ENCODE results near the gene G6PC2.
"Not testable (repeated sequence)": the region's sequence is repeated elsewhere in the genome, so short reads cannot be mapped to it uniquely, and the experiment has no call there.

Gene G6PC2

GRCh38 chr2:168920504-168921157, 19.5 kb downstream of the G6PC2 start:
- Histone ChIP-seq H3K27me3 (ENCODE audit: control insufficient read depth in 2 of 2, insufficient read depth in 2 of 2, low read length in 2 of 2) (no peaks in the 10 kb centered on the region), H3K9ac (ENCODE audit: low read depth in 1 of 2, low read length in 2 of 2) (no peak overlapping the region), H3K36me3 (ENCODE audit: control insufficient read depth in 2 of 2, insufficient read depth in 2 of 2, low read length in 2 of 2) (no peaks in the 10 kb centered on the region), H3K27ac (ENCODE audit: low read depth in 2 of 2, low read length in 2 of 2) (no peak overlapping the region), H3K4me1 (ENCODE audit: control insufficient read depth in 2 of 2, insufficient read depth in 2 of 2, low read length in 2 of 2) (no peaks in the 10 kb centered on the region), H3K9me3 (ENCODE audit: control insufficient read depth in 2 of 2, low read length in 2 of 2) (no peaks in the 10 kb centered on the region), H3K4me3 (ENCODE audit: low read length in 2 of 2) (no peak overlapping the region)

- Histone ChIP-seq H3K36me3 (ENCODE audit: control insufficient read depth in 2 of 2, insufficient read depth in 2 of 2, low read length in 2 of 2) (no peaks in the 10 kb centered on the region), H3K9ac (ENCODE audit: low read depth in 1 of 2, low read length in 2 of 2) (no peak overlapping the region), H3K4me1 (ENCODE audit: control insufficient read depth in 2 of 2, insufficient read depth in 2 of 2, low read length in 2 of 2) (peaks cover 0 to 6% of the 10 kb centered on the region in 2 donors), H3K4me3 (ENCODE audit: low read length in 2 of 2) (no peak overlapping the region), H3K27ac (ENCODE audit: low read depth in 2 of 2, low read length in 2 of 2) (no peak overlapping the region), H3K27me3 (ENCODE audit: control insufficient read depth in 2 of 2, insufficient read depth in 2 of 2, low read length in 2 of 2) (no peaks in the 10 kb centered on the region), H3K9me3 (ENCODE audit: control insufficient read depth in 2 of 2, low read length in 2 of 2) (no peaks in the 10 kb centered on the region)
Measured at GRCh38 chr2:168926621-168927386, 25.7 kb downstream of the G6PC2 start.

DNA sequence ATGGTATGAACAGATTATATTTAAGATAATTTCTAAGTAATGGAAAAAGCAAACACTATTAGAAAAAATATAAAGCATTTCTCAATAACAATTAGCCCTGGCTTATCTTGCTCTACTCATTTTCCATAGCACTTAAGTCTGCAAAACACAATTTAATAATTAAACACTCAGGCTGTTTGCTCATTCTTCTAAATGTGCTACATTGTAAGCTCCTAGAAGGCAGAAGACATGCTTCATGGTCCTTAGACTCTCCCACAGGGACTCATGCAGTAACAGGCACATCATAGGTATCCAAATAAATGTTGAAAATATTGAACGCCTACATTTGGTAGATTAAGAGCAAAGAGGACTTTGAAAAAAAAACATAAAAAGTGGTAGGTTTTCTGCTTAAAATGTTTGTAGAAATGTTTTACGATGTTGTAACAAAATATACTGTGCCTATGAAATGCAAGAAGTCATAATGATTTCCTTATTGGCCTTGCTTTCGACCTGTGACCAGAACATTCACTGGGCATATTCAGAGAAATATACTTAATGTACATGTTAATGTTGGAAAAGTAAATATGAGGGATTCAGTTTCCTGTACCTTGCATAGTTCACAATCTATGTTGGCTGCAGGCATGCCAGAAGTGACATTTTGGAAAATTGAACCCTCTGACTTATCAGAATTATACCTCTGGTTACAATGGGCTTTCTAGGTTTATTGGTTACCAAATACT, 27.2 kb downstream of the G6PC2 start:
- Histone ChIP-seq H3K27ac (ENCODE audit: low read depth in 2 of 2, low read length in 2 of 2) (no peak overlapping the region), H3K36me3 (ENCODE audit: control insufficient read depth in 2 of 2, insufficient read depth in 2 of 2, low read length in 2 of 2) (no peaks in the 10 kb centered on the region)

GRCh38 chr2:168929031-168929430, 27.9 kb downstream of the G6PC2 start:
- Histone ChIP-seq H3K36me3 (ENCODE audit: control insufficient read depth in 2 of 2, insufficient read depth in 2 of 2, low read length in 2 of 2) (no peaks in the 10 kb centered on the region), H3K4me3 (ENCODE audit: low read length in 2 of 2) (no peak overlapping the region)

More for the DNA sequence above, 27.2 kb downstream of the G6PC2 start:
- Histone ChIP-seq H3K9ac (ENCODE audit: low read depth in 1 of 2, low read length in 2 of 2) (no peak overlapping the region), H3K27me3 (ENCODE audit: control insufficient read depth in 2 of 2, insufficient read depth in 2 of 2, low read length in 2 of 2) (no peaks in the 10 kb centered on the region), H3K4me1 (ENCODE audit: control insufficient read depth in 2 of 2, insufficient read depth in 2 of 2, low read length in 2 of 2) (peaks cover 0 to 6% of the 10 kb centered on the region in 2 donors), H3K4me3 (ENCODE audit: low read length in 2 of 2) (no peak overlapping the region), H3K9me3 (ENCODE audit: control insufficient read depth in 2 of 2, low read length in 2 of 2) (no peaks in the 10 kb centered on the region)

GRCh38 chr2:168930242-168930641, 29.2 kb downstream of the G6PC2 start:
- H3K36me3 ChIP-seq (ENCODE audit: control insufficient read depth in 2 of 2, insufficient read depth in 2 of 2, low read length in 2 of 2), result no peaks in the 10 kb centered on the region
- H3K27me3 ChIP-seq (ENCODE audit: control insufficient read depth in 2 of 2, insufficient read depth in 2 of 2, low read length in 2 of 2), result no peaks in the 10 kb centered on the region
- no peaks in the 10 kb centered on the region for H3K9me3 ChIP-seq (ENCODE audit: control insufficient read depth in 2 of 2, low read length in 2 of 2)
- no peak overlapping the region for H3K4me3 ChIP-seq (ENCODE audit: low read length in 2 of 2)
- H3K4me1 ChIP-seq (ENCODE audit: control insufficient read depth in 2 of 2, insufficient read depth in 2 of 2, low read length in 2 of 2), result peaks cover 0 to 6% of the 10 kb centered on the region in 2 donors
- no peak overlapping the region for H3K27ac ChIP-seq (ENCODE audit: low read depth in 2 of 2, low read length in 2 of 2)
- no peak overlapping the region for H3K9ac ChIP-seq (ENCODE audit: low read depth in 1 of 2, low read length in 2 of 2)

More at GRCh38 chr2:168929031-168929430, 27.9 kb downstream of the G6PC2 start:
- no peaks in the 10 kb centered on the region for H3K27me3 ChIP-seq (ENCODE audit: control insufficient read depth in 2 of 2, insufficient read depth in 2 of 2, low read length in 2 of 2)
- H3K4me1 ChIP-seq (ENCODE audit: control insufficient read depth in 2 of 2, insufficient read depth in 2 of 2, low read length in 2 of 2), result peaks cover 0 to 6% of the 10 kb centered on the region in 2 donors
- no peaks in the 10 kb centered on the region for H3K9me3 ChIP-seq (ENCODE audit: control insufficient read depth in 2 of 2, low read length in 2 of 2)
- H3K9ac ChIP-seq (ENCODE audit: low read depth in 1 of 2, low read length in 2 of 2), result no peak overlapping the region
- no peak overlapping the region for H3K27ac ChIP-seq (ENCODE audit: low read depth in 2 of 2, low read length in 2 of 2)

DNA sequence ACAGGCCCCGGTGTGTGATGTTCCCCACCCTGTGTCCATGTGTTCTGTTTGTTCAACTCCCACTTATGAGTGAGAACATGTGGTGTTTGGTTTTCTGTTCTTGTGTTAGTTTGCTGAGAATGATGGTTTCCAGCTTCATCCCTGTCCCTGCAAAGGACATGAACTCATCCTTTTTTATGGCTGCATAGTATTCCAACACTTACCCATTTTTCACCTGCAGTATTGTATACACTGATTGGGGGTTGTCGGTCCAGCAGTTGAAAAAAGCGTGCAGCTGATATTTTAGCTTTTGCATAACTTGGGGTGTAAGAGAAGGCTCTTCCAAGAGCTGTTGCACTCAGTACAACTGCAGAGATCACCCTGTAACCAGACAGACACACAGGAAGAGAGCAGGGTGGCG, 31.1 kb downstream of the G6PC2 start:
- not testable (repeated sequence) for H3K4me1 ChIP-seq (ENCODE audit: control insufficient read depth in 2 of 2, insufficient read depth in 2 of 2, low read length in 2 of 2); H3K36me3 ChIP-seq (ENCODE audit: control insufficient read depth in 2 of 2, insufficient read depth in 2 of 2, low read length in 2 of 2); H3K27me3 ChIP-seq (ENCODE audit: control insufficient read depth in 2 of 2, insufficient read depth in 2 of 2, low read length in 2 of 2); H3K4me3 ChIP-seq (ENCODE audit: low read length in 2 of 2); H3K9me3 ChIP-seq (ENCODE audit: control insufficient read depth in 2 of 2, low read length in 2 of 2); H3K9ac ChIP-seq (ENCODE audit: low read depth in 1 of 2, low read length in 2 of 2); H3K27ac ChIP-seq (ENCODE audit: low read depth in 2 of 2, low read length in 2 of 2)

GRCh38 chr2:168934826-168935225, 33.7 kb downstream of the G6PC2 start:
- no peak overlapping the region for H3K4me3 ChIP-seq (ENCODE audit: low read length in 2 of 2)
- H3K4me1 ChIP-seq (ENCODE audit: control insufficient read depth in 2 of 2, insufficient read depth in 2 of 2, low read length in 2 of 2), result no peaks in the 10 kb centered on the region
- no peaks in the 10 kb centered on the region for H3K9me3 ChIP-seq (ENCODE audit: control insufficient read depth in 2 of 2, low read length in 2 of 2)
- H3K9ac ChIP-seq (ENCODE audit: low read depth in 1 of 2, low read length in 2 of 2), result no peak overlapping the region
- H3K27me3 ChIP-seq (ENCODE audit: control insufficient read depth in 2 of 2, insufficient read depth in 2 of 2, low read length in 2 of 2), result no peaks in the 10 kb centered on the region
- H3K27ac ChIP-seq (ENCODE audit: low read depth in 2 of 2, low read length in 2 of 2), result no peak overlapping the region
- no peaks in the 10 kb centered on the region for H3K36me3 ChIP-seq (ENCODE audit: control insufficient read depth in 2 of 2, insufficient read depth in 2 of 2, low read length in 2 of 2)

DNA sequence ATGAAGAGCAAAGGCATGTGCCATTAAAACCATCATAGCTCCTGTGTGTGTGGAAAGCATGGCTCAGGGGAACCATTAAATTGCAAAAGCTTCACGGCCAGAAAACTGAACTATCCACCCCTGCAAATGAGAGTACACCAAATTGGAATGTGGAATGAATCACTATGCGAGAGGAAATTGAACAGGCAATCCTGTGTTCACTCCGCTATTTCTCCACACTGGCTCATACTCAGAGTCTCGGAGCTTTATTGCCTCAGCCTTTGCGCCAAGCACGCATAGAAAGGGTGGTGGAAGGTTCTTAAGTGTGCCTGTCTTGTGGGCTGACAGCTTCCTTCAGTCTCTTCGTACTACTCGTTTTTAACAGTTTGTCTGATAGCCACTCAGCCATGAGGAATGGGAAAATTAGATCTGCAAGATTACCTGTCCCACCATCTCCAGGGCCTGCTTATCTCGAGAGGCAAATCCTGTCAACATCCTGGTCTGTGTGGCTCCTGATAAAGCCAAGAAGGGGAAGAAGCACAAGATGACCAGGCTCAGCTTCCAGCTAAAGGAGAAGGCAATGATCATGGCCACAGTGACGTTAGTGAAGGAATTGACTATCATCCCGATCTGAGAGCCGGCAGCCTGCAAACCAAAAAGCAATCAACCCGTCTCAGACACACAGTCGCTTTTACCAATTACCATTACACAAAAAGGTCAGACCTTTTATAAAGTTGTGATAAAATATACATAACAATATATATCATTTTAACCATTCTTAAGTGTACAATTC, 34.9 kb downstream of the G6PC2 start:
- Histone ChIP-seq H3K4me1 (ENCODE audit: control insufficient read depth in 2 of 2, insufficient read depth in 2 of 2, low read length in 2 of 2) (no peaks in the 10 kb centered on the region), H3K36me3 (ENCODE audit: control insufficient read depth in 2 of 2, insufficient read depth in 2 of 2, low read length in 2 of 2) (no peaks in the 10 kb centered on the region), H3K4me3 (ENCODE audit: low read length in 2 of 2) (no peak overlapping the region)

GRCh38 chr2:168939061-168939460, 38.0 kb downstream of the G6PC2 start:
- Histone ChIP-seq H3K4me3 (ENCODE audit: low read length in 2 of 2) (no peak overlapping the region), H3K36me3 (ENCODE audit: control insufficient read depth in 2 of 2, insufficient read depth in 2 of 2, low read length in 2 of 2) (no peaks in the 10 kb centered on the region), H3K9ac (ENCODE audit: low read depth in 1 of 2, low read length in 2 of 2) (no peak overlapping the region), H3K27me3 (ENCODE audit: control insufficient read depth in 2 of 2, insufficient read depth in 2 of 2, low read length in 2 of 2) (no peaks in the 10 kb centered on the region), H3K4me1 (ENCODE audit: control insufficient read depth in 2 of 2, insufficient read depth in 2 of 2, low read length in 2 of 2) (no peaks in the 10 kb centered on the region), H3K9me3 (ENCODE audit: control insufficient read depth in 2 of 2, low read length in 2 of 2) (no peaks in the 10 kb centered on the region), H3K27ac (ENCODE audit: low read depth in 2 of 2, low read length in 2 of 2) (no peak overlapping the region)

More for the DNA sequence above, 34.9 kb downstream of the G6PC2 start:
- no peaks in the 10 kb centered on the region for H3K27me3 ChIP-seq (ENCODE audit: control insufficient read depth in 2 of 2, insufficient read depth in 2 of 2, low read length in 2 of 2)
- no peak overlapping the region for H3K27ac ChIP-seq (ENCODE audit: low read depth in 2 of 2, low read length in 2 of 2)
- no peak overlapping the region for H3K9ac ChIP-seq (ENCODE audit: low read depth in 1 of 2, low read length in 2 of 2)
- H3K9me3 ChIP-seq (ENCODE audit: control insufficient read depth in 2 of 2, low read length in 2 of 2), result no peaks in the 10 kb centered on the region
